Stimulated activated CD8-positive, alpha-beta memory T cell treated with anti-CD3 and anti-CD28 coated beads, Interleukin-7, amount 100 ng/mL, for 48 hours (primary cell): ENCODE data around the gene RANBP2.
A peak's percentile ranks its signal among the peaks of the same experiment; 100 is the strongest.
"Not testable (repeated sequence)": the region's sequence is repeated elsewhere in the genome, so short reads cannot be mapped to it uniquely, and the experiment has no call there.

Experiments
- DNase-seq, 2 donors: peaks; one replicate each; pipeline ENCODE4 v3.0.0-alpha.2; 2020; ENCODE audit warnings: low read depth in 1 of 2; ENCODE audit errors: extremely low read depth in 1 of 2

Gene RANBP2

GRCh38 chr2:108719149-108720044 lies at the start of gene RANBP2:
RANBP2 (plus strand) TSS chr2:108719482; CDS start chr2:108719607, 125 bp downstream.
- DNase-seq: peak; percentile 91 to 92

- not testable (repeated sequence) for DNase-seq
Measured at GRCh38 chr2:108670282-108670681, 49.0 kb upstream of the RANBP2 start.

DNA sequence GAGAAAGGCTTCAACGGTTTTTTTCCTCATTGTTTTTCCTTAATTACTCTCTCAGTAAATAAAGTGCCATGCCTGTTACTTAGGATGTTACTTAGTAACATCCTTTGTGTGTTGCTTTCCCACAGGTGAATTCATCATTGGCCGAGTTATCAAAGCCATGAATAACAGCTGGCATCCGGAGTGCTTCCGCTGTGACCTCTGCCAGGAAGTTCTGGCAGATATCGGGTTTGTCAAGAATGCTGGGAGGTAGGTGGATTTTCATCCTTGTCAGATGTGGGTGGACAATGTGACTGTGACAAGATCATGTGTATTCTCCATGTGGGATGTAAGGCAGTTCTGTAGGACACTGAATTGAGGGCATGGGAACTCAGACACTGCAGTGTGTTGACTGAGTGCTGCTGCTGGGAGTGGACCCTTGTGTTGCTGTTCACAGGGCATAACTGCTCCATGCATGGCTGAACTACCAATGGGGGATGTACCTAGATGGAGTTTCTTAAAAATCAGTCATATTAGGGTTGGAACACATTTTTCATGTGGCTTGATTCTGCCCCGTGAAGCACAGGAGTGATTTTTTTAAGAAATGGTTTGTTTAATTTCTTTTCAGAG lies 47.0 kb upstream of the RANBP2 start:
- DNase-seq: not testable (repeated sequence)

DNA sequence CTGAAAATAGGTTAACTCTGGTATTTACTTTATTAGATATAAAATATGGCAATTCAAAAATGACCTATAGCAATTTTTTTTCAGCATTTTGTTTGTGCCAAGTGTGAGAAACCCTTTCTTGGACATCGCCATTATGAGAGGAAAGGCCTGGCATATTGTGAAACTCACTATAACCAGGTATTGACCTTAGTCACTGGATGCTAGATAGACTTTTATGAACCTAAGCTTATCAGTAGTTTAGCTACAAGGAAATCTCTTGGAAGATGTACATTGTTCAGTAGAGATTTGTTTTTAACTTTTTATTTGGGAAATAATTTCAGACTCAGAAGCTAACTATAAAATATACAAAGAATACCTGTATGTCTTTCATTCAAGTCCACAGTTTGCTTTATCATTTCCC lies 42.8 kb upstream of the RANBP2 start:
- DNase-seq: not testable (repeated sequence)

- not testable (repeated sequence) for DNase-seq
Measured at GRCh38 chr2:108677239-108677744, 42.0 kb upstream of the RANBP2 start.

DNA sequence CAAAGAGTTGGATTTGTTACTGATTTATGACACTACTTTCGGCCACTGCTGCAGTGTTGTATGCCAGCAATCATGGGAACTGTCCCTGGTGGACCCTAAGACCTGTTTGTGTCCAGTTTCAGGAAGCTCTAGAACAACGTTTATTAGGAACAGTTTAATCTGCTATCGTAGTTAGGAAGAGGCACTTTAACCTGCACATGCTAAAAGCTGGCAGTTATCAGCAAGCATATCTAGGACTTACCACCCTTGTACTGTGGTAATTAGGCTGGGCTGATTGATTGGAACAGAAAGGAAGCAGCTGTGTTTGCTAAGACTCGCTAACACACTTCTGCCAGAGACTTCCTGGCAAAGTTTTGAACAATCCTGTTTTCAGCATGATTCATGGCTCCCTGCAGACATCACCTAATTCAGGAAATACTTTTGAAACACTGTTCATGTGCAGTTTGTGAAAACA lies 41.1 kb upstream of the RANBP2 start:
- DNase-seq: not testable (repeated sequence)

DNA sequence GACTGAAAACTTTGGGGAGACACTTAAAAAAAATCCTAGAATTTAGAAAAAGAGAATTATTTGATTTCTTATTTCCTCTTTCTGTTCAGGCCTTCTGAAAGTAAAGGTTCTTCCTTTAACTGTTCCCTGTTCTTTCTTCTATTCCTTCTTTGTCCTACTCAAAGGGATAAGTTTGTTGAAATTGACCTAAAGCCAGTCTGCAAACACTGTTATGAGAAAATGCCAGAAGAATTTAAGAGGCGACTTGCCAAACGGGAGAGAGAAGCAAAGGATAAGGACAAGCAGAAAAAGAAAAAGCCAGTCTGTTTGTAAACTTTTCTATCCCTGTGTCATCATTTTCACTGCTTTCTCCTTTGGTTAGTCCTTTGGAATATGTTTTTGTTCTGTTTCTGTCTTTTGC lies 38.5 kb upstream of the RANBP2 start:
- not testable (repeated sequence) for DNase-seq

DNA sequence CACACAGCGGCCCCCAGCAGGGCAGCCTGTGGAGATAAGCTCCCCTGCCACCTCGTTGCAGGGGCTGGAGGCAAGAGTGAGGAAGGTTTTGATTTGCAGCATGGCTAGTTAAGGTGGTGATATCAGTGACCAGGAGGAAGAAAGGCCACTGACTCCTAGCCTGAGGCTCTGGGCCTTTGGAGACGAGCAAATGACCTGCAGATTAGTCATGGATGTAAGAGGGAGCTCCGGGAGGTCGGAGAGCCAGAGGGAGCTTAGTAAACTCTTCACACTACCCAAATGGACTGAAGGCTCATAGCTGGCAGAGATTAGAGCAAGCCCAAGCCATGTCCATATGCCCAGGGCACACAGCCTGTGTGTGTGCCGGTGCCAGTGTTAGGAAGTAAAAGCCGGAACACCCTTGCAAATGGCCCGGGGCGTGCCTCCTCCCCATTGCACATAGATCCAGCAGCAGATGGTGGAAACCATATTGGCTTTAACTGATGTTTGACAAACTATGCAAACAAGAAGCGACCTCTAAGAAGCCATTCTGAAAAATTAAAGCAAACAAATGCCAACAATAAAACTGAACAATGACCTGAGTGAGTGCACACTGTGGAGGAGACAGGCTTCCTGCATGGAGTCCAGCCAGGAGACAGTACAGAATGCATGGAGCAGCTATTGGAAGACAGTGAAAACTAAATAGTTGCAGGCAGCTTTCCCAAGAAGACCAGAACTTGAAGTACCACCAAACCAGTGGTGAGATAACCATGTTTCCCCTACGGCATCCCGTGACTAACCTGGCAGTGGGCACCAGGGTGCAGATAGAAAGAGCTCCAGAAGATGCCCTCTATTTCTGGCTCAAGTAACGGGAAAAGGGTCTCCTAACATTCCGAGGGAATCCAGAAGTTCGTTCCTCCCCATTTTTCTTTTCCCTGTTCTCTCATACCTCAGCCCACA lies 30.2 kb upstream of the RANBP2 start:
- not testable (repeated sequence) for DNase-seq

DNA sequence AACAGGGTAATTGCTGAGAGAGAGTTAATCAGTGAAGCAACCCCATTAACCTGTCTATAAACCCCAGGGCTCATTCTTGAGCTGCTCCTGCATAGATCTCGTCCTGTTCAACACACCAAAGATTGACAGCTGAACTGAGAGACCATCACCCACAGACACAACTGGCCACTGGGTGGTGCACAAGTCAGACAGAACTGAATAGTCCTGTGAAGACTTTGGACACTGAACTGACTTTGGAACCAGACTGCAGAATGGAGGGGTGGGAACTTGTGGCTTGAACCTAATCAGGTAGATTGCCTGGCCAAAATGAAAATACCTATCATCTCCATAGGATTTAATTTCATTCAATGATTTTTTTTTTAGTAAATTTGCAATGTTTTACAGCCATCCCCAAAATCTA lies 29.3 kb upstream of the RANBP2 start:
- DNase-seq: not testable (repeated sequence)

DNA sequence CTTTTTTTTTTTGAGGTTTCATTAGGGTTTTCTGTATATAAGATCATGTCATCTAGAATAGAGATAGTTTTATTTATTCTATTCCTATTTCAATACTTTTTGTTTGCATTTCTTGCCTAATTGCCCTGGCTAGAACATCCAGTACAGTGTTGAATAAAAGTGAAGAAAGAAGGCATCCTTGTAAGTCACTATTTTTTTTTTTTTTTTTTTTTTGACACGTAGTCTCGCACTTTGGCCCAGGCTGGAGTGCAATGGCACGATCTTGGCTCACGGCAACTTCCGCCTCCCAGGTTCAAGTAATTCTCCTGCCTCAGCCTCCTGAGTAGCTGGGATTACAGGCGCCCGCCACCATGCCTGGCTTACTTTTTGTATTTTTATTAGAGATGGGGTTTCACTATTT lies 27.8 kb upstream of the RANBP2 start:
- no peak for DNase-seq

DNA sequence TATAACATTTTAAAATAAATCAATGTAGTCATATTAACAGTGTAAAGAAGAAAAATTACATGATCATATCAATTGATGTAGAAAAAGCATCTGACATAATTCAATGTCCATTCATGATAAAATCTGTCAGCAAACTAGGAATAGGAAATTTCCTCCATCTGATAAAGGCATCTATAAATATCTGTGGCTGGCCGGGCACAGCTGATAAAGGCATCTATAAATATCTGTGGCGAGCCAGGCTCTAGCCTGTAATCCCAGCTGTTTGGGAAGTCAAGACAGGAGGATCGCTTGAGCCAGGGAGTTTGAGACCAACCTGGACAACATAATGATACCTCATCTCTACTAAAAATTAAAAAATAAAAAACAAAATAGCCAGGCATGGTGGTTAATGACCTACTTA lies 18.1 kb upstream of the RANBP2 start:
- DNase-seq: no peak

DNA sequence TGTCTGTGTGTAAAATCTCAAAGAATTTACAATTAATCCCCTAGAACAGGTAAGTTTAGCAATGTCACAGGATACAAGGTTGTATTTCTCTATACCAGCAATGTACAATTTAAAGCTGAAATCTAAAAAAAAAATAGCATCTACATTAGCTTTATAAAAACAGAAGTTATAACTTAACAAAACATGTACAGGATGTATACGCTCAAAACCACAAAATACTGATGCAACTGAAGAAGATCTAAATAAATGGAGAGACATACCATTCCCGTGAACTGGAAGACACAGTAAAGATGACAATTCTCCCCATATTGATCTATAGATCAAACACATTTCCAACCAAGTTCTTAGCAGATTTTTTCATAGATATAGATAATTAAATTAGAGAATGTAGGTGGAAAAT lies 17.5 kb upstream of the RANBP2 start:
- no peak for DNase-seq

GRCh38 chr2:108704871-108705270 lies 14.4 kb upstream of the RANBP2 start:
- no peak for DNase-seq

DNA sequence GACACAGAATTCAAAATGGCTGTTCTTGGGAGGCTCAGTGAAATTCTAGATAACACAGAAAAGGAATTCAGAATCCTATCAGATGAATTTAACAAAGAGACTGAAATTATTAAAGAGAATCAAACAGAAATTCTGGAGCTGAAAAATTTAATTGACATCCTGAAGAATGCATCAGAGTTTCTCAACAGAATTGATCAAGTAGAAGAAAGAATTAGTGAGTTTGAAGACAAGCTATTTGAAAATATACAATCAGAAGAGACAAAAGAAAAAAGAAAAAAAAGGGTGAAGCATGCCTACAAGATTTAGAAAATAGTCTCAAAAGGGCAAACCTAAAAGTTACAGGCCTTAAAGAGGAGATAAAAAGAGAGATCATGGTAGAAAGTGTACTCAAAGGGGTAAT lies 12.0 kb upstream of the RANBP2 start:
- no peak for DNase-seq

GRCh38 chr2:108716971-108717370 lies 2.3 kb upstream of the RANBP2 start:
- not testable (repeated sequence) for DNase-seq

GRCh38 chr2:108726048-108726447 lies 6.8 kb downstream of the RANBP2 start:
- DNase-seq: not testable (repeated sequence)

GRCh38 chr2:108734656-108735055 lies 15.4 kb downstream of the RANBP2 start:
- DNase-seq: not testable (repeated sequence)

- not testable (repeated sequence) for DNase-seq
Measured at GRCh38 chr2:108757973-108758372, 38.7 kb downstream of the RANBP2 start.

DNA sequence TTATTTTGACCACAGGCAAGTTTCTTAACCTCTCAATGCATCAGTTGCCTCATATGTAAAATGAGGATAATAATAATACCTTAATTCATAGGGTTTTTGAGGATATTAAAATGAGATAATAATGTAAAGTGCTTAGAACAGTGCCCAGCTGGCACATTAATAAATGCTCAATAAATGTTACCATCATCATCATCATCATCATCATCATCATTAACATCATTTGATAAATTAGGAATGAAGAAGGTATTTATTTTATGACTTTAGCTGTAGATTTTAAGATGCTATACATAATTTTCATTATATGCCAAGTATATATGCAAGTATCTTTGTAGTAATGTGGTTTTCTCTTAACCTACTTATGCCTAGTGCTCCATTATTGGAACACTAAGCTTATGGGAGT lies 43.3 kb downstream of the RANBP2 start:
- DNase-seq: not testable (repeated sequence)

DNA sequence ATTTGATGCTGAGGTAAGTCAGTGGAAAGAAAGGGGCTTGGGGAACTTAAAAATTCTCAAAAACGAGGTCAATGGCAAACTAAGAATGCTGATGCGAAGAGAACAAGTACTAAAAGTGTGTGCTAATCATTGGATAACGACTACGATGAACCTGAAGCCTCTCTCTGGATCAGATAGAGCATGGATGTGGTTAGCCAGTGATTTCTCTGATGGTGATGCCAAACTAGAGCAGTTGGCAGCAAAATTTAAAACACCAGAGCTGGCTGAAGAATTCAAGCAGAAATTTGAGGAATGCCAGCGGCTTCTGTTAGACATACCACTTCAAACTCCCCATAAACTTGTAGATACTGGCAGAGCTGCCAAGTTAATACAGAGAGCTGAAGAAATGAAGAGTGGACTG lies 47.4 kb downstream of the RANBP2 start:
- not testable (repeated sequence) for DNase-seq

- DNase-seq: not testable (repeated sequence)
Measured at GRCh38 chr2:108767859-108768258, 48.6 kb downstream of the RANBP2 start.
